GM18526 (cell line): ENCODE measurements around the gene DCUN1D4.

Experiments used
- POLR2A ChIP-seq: IDR thresholded peaks from 3 replicates; pipeline ENCODE4 v1.6.1; 2011; ENCODE audit not compliant: insufficient read length; ENCODE audit errors: extremely low read depth

DCUN1D4 gene

DNA sequence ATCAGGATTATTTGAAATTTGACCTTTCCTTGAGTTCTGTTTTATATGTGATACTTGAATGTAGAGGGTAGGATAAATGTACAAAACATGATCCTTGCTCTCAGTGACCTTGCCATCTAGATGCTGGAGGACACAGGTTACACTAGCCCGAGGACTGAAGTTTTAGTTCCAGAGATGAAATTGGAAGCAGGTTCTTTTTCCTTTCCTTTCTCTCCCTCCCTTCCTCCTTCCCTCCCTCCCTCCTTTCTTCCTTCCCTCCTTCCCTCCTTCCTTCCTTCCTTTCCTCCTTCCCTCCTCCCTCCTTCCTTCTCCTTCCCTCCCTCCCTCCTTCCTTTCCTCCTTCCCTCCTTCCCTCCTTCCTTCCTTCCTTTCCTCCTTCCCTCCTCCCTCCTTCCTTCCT is 122.9 kb downstream of the DCUN1D4 start:
- no peak for TF ChIP-seq POLR2A
